Measurements from ENCODE around the gene PCDHGA5.
"Not testable (repeated sequence)": the region's sequence is repeated elsewhere in the genome, so short reads cannot be mapped to it uniquely, and the experiment has no call there.

Gene PCDHGA5

DNA sequence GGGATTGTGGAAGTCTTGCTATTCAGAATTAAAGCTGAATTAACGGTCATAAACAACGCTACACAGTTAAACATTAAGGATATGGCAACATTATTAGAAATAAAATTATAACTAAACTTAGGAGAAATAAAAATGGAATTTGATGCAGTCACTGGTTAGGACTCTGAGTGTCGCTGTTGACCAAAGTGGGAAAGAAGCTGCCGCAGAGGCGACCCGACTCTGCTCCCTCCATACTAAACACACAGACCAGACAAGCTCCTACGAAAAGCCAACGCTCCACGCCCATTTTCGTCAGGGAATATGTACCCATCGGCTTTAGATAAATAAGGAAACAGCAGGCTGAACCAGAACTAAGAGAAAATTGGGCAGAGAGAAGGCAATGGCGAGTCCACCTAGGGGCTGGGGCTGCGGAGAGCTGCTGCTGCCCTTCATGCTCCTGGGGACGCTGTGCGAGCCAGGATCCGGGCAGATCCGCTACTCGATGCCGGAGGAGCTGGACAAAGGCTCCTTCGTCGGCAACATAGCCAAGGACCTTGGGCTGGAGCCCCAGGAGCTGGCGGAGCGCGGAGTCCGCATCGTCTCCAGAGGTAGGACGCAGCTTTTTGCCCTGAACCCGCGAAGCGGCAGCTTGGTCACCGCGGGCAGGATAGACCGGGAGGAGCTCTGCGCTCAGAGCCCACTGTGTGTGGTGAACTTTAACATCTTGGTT, at the start of gene PCDHGA5:
Gene PCDHGA5, plus strand, starts transcription at position 211 of the 709 bp plus-strand sequence. Its CDS starts 169 bp downstream, at position 380.
- no peak for DNase-seq

DNA sequence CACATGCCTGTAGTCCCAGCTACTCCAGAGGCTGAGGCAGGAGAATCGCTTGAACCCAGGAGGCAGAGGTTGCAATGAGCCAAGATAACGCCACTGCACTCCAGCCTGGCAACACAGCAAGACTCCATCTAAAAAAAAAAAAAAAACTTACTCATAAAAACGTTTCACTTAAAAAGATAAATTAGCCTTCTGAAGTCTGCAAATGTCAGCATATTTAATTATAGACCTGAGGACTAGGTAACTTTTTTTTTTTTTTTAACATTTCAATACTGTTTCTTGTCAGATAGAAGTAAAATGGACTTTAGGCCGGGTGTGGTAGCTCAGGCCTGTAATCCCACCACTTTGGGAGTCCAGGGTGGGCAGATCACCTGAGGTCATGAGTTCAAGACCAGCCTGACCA, 47.0 kb upstream of the PCDHGA5 start:
- DNase-seq = not testable (repeated sequence)

DNA sequence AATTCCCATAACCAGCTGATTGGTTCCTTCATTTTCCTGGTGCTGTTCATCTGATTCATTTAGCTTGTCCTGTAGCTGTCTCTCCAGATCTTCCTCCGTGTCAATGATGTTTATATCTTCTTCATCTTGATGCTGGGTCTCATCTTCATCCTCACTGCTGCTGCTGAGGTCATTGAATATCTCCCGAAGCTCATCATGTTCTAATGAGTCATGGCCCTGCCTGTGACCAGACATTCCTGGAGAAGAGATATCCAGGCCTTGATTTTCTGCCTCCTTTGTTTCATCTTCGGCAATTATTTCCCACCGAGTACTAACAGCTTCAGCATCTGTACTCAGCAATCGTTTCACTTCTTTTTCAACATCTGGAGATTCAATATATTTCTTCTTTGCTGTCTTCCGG, 44.8 kb upstream of the PCDHGA5 start:
- no peak for DNase-seq

DNA sequence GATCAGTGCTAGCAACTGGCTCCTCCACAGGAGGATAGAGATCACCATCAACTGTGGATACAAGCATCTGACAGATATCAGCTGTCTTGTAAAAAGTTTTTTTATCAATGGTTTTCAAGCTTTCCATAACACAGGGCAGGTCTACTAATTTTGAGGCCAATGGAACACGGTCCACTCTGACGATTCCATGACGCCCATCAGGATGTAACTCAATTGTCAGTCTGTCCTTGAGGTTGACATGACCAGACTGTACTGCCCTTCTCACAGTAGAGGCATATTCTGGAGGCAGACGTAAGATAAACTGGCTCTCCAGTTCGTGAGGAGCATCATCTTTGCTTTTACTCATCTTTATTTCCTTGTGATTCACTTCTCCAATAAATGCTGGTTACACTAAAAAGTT, 44.3 kb upstream of the PCDHGA5 start:
- DNase-seq = no peak

DNA sequence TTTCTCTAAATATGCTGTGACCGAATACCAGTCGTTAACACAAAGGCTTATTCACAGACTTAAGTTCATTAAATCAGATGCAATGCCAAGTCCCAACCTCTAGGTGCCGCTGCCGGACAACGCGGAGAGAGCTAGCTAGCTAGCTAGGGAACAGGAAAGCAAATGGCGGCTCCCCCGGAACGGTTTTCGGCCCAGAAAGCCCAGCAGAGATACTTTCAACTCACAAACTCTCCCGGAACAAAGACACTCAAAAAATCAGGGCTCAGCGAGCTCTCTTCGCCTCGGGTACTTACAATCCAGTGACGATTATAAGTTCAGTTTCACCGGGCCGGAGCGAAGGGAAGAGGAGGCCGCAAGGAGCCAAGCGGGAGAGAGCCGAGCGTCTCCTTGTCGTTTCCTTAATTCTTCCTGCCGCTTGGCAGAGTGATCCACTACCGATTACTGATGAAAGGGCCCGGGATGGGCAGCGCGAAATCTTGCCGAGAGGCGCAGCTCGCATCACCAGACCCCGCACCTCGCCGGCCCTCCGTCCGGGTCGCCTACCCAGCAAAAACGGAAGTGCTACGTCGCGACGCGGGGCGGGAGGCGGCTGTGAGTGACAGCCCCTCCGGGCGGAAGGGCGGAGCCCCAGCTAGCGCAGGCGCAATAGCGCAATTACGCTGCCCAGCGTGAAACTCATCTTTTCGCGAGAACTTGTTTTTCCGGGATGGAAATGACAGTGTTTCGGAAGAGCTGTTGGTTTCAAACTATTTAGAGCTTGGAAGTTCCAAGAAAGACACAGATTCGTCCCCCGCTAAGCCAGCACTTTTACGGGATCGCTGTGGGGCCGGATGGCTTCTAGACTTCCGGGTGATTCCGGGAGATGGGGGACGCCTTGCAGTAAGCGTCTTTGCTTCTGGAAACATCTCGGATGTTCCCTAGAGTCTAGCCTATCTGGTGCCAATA, 43.5 kb upstream of the PCDHGA5 start, which contains the start of gene TAF7:
Gene TAF7, minus strand, starts transcription at position 560 of the 945 bp plus-strand sequence. CDS start 740 bp downstream, outside the sequence.
- DNase-seq = peak; percentile 95

DNA sequence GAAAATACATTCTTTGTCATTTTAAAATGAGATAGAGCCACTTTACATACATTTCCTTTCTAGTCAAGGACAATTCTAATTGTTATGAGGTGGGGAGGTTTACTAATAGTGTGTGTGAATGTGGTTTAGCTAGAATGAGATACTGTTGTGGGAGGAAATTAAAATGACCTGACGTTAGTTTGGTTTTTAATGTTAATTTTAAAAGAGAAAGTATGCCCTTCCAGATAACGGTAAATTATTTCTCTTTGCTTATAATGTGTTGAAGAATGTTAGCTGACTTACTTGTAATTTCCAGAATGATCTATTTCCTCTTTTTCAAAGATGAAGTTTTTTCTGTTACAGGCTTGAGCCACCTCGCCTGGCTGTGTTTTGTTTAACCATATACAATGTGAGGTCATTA, 41.7 kb upstream of the PCDHGA5 start:
- DNase-seq = no peak

DNA sequence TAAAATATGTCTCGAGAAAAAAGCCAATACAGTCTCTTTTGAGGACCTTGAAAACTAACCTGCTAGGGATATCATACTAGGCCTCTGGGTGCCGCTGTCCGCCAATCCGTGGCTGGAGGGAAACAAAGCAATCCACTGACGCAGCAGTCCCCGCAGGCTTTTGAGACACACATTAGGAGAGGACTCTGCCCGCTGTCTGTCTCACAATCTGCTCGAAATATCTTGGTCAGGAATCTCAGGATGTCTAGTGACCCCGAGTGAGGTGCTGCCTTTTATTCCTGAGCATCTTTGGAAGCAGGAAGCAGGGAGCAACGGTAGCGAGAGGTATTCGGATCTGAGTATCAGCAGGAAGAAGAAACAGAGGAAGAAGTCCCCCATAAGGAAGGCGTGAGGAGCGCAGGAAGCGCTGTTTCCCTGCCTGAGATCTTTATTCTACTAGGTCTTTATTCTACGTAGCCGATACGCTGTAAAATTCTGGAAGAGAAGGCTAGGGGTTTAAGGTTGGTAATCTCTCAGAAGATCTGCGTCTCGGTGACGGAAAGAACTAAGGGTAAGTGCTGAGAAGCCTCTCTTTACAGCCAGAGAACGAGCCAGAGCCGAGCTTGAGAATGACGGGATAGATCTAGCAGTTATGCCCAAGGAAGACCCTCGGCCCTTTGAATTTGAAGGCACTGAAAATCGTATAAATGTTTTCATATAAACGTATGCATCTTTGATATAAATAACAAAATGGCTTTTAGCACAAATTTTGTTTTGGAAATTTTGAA, 37.7 kb upstream of the PCDHGA5 start:
- peak; percentile 80 for DNase-seq

DNA sequence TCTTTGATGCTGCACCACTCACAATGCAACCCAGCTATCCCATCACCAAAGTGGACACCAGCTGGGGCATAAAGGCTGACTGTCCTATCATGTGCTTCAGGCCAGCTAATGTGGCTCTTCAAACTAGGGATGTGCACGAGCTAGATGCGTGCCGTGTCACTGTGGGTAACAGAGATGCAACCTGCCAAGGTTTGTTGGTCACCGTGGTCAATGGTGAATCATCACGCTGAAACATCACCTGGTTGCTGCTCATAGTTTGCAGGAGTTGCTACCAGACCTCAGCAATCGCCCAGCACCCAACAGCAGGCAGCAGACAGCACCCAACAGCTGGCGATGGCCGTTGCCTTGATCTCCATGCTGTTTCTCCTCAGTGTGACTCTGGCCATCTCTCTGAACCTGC, 35.7 kb upstream of the PCDHGA5 start:
- DNase-seq = no peak

DNA sequence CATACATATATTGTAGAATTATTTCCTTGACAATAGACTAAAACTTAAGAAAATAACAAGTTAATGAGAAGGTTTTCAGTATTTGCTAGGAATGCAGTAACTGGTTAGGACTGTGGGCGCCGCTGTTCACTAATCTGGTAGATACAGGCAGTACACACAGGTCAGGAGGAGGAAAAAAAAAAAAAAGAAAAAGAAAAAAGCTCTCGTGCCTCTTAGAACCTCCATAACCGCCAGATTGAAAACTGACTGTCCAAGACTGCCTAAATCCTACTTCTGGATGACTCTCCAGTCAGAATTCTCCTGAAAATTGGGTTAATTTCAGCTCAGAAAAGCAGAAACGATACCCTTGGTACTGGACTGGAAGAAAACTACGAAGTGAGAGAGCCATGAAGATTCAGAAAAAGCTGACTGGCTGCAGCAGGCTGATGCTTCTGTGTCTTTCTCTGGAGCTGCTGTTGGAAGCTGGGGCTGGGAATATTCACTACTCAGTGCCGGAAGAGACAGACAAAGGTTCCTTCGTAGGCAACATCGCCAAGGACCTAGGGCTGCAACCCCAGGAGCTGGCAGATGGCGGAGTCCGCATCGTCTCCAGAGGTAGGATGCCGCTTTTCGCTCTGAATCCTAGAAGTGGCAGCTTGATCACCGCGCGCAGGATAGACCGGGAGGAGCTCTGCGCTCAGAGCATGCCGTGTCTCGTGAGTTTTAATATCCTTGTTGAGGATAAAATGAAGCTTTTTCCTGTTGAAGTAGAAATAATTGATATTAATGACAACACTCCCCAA, 33.5 kb upstream of the PCDHGA5 start, which contains the start of gene PCDHGA1:
Gene PCDHGA1, plus strand, starts transcription at position 216 of the 782 bp plus-strand sequence.
- DNase-seq = no peak

DNA sequence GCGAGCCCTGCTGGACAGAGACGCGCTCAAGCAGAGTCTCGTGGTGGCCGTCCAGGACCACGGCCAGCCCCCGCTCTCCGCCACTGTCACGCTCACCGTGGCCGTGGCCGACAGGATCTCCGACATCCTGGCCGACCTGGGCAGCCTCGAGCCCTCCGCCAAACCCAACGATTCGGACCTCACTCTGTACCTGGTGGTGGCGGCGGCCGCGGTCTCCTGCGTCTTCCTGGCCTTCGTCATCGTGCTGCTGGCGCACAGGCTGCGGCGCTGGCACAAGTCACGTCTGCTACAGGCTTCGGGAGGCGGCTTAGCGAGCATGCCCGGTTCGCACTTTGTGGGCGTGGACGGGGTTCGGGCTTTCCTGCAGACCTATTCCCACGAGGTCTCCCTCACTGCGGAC, 31.4 kb upstream of the PCDHGA5 start:
- not testable (repeated sequence) for DNase-seq

DNA sequence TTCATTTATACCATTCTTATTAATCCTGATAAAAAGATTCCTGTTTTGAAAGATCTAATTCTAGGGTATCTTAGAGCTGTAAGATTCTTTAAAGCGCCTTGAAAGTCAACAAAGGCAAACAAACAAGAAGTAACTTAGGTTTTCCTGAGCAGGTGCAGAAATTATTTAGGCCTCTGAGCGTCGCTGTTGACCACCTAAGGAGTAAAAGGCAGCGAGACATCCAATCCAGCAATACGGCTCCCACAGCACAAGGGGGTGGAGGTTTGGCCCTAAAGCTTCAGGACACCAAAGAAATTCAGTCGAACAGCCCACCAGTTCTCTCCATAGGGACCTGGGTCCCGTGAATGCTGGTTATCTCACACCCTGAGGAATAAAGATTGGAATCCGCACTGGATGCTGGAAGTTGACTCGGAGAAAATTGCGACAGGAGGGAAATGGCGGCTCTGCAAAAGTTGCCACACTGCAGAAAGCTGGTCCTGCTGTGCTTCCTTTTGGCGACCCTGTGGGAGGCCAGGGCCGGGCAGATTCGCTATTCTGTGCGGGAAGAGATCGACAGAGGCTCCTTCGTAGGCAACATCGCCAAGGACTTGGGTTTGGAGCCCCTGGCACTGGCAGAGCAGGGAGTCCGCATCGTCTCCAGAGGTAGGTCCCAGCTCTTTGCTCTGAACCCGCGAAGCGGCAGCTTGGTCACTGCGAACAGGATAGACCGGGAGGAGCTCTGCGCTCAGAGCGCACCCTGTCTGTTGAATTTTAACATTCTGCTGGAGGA, 25.2 kb upstream of the PCDHGA5 start, which contains the start of gene PCDHGA2:
Gene PCDHGA2, plus strand, starts transcription at position 223 of the 769 bp plus-strand sequence.
- no peak for DNase-seq

DNA sequence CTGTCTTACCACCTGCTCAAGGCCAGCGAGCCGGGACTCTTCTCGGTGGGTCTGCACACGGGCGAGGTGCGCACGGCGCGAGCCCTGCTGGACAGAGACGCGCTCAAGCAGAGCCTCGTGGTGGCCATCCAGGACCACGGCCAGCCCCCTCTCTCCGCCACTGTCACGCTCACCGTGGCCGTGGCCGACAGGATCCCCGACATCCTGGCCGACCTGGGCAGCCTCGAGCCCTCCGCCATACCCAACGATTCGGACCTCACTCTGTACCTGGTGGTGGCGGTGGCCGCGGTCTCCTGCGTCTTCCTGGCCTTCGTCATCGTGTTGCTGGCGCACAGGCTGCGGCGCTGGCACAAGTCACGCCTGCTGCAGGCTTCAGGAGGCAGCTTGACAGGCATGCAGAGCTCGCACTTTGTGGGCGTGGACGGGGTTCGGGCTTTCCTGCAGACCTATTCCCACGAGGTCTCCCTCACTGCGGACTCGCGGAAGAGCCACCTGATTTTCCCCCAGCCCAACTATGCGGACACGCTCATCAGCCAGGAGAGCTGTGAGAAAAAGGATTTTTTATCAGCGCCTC, 23.1 kb upstream of the PCDHGA5 start:
- DNase-seq = not testable (repeated sequence)

DNA sequence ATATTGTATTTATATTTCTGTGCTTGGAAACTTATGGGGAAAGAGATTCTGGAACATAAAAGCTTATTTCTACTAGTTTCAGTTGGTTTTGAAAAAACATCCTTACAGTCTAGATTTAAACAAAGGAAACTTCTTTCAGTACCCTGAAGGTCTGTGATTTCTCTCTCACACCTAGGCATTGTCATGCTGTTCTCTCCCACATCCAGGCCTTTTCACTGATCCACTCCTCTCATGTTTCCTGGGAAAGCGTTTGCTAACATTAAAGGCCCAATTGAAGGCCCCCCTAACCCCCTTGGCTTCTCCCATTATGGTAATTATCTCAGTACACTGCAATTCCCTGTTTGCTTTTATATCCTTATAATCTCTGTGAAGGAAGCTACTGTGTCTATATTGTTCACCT, 21.2 kb upstream of the PCDHGA5 start:
- DNase-seq = no peak

DNA sequence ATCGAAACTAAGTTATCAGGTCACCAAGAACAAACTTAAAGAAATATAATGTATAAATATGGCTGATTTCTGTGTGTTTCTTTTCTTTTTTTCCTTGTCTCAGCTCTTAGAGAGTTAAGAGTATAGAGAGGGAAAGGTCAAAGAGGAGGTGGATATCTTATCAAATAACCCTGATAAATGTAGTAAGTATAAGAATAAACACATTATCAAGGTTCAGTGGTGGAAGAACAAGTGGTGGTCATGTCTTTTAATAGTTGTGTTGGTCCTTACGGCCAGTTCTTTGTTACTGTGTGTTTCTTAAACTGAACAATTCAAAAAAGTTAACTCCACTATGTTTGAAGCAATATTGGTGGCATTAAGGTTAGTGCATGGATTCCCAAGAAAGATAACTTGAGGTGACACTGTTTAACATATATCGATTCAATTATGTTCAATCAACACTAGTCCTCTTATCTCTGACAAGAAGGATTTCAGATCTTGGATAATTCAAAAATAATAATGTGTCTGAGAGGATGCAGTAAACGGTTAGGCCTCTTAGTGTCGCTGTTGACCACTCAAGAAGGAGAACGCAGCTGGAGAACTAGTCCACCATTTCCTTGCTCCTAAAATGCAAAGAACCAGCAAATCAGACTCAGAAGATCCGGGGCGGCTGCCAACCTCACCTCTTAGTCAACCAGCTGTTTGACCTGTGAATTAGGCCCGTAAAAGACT, 20.6 kb upstream of the PCDHGA5 start, which contains the start of gene PCDHGA3:
Gene PCDHGA3, plus strand, starts transcription at position 588 of the 711 bp plus-strand sequence. CDS start 205 bp downstream, outside the sequence.
- DNase-seq = no peak

DNA sequence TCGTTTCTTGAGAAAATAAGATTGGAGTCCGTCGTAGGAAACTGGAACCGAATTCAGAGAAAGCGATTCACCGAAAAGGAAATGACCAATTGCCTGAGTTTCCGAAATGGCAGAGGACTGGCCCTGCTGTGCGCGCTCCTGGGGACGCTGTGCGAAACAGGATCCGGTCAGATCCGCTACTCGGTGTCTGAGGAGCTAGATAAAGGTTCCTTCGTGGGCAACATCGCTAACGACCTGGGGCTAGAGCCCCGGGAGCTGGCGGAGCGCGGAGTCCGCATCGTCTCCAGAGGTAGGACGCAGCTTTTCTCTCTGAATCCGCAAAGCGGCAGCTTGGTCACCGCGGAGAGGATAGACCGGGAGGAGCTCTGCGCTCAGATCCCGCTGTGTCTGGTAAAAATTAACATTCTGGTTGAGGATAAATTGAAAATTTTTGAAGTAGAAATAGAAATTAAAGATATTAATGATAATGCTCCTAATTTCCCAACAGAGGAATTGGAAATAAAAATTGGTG, 20.0 kb upstream of the PCDHGA5 start:
- no peak for DNase-seq

DNA sequence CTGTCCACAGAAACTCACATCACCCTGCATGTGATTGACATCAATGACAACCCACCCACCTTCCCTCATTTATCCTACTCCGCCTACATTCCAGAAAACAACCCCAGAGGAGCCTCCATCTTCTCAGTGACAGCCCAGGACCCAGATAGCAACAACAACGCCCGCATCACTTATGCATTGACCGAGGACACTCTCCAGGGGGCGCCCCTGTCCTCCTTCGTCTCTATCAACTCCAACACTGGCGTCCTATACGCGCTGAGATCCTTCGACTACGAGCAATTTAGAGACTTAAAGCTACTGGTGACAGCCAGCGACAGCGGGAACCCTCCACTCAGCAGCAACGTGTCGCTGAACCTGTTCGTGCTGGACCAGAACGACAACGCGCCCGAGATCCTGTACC, 18.6 kb upstream of the PCDHGA5 start:
- no peak for DNase-seq

DNA sequence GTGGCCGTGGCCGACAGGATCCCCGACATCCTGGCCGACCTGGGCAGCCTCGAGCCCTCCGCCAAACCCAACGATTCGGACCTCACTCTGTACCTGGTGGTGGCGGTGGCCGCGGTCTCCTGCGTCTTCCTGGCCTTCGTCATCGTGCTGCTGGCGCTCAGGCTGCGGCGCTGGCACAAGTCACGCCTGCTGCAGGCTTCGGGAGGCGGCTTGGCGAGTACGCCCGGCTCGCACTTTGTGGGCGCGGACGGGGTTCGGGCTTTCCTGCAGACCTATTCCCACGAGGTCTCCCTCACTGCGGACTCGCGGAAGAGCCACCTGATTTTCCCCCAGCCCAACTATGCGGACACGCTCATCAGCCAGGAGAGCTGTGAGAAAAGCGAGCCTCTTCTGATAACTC, 17.9 kb upstream of the PCDHGA5 start:
- not testable (repeated sequence) for DNase-seq

DNA sequence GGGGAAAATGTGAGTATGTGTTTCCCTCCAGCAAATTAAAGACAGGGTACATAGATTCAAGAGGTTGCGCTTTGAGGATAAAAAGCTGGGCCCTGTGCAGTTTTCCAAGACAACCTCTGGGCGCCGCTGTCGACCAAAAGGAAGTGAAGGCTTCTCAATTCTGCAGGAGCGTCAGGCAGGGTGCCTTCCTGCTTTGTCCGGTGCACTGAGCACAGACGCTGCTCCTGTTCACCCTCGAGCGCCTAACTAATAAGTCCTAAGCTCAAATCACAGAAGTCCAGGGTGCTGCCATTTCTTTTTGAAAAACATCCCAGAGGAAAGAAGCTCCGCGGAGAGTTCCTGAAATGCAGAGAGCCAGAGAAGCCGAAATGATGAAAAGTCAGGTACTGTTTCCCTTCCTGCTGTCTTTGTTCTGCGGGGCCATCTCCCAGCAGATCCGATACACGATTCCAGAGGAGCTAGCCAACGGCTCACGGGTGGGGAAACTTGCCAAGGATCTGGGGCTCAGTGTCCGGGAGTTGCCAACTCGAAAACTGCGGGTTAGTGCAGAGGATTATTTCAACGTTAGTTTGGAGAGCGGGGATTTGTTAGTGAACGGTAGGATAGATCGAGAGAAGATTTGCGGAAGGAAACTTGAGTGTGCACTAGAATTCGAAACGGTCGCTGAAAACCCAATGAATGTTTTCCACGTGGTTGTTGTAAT, 13.9 kb upstream of the PCDHGA5 start, which contains the start of gene PCDHGB1:
Gene PCDHGB1, plus strand, starts transcription at position 183 of the 703 bp plus-strand sequence. Its CDS starts 162 bp downstream, at position 345.
- no peak for DNase-seq

DNA sequence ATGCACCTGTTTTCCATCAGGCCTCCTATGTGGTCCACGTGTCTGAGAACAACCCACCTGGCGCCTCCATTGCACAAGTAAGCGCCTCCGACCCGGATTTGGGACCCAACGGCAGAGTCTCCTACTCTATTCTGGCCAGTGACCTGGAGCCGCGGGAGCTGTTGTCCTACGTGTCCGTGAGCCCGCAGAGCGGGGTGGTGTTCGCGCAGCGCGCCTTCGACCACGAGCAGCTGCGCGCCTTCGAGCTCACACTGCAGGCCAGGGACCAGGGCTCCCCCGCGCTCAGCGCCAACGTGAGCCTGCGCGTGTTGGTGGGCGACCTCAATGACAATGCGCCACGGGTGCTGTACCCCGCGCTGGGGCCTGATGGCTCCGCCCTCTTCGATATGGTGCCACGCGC, 12.4 kb upstream of the PCDHGA5 start:
- no peak for DNase-seq
